Natural killer cell treated with Interleukin-12 subunit alpha and Interleukin-12 subunit beta and Interleukin-15 and Interleukin-18, amount 100 ng/mL, for 72 hours (primary cell): ENCODE results near the gene CSN2. TPM values are rescaled to one million over a fixed set of nuclear protein-coding genes. Genes with fewer than 3 reads are reported as not detected.

Experiments
- ATAC-seq, 2 donors: fragments of 150-1000 bp; cut with Tn5 transposase in 1 of 2; sonication (Bioruptor Pico), chemical (Tn5 transposase) in 1 of 2; 2 replicates each; pipeline ENCODE4 v1.10.0; 2021
- DNase-seq: peaks from one replicate; pipeline ENCODE4 v3.0.0; 2022; ENCODE audit warnings: low spot score
- H3K27ac Mint-ChIP-seq, 2 donors: 1 replicate in 1 of 2; 2 replicates in 1 of 2; pipeline ENCODE4 v1.8.0; 2022; ENCODE audit warnings: mixed read lengths in 2 of 2, mild to moderate bottlenecking in 1 of 2, moderate library complexity in 1 of 2
- H3K27me3 Mint-ChIP-seq, 2 donors: 1 replicate in 1 of 2; 2 replicates in 1 of 2; pipeline ENCODE4 v1.8.0; 2022; ENCODE audit warnings: mixed read lengths in 2 of 2
- H3K36me3 Mint-ChIP-seq: one replicate; pipeline ENCODE4 v1.8.0; 2022; ENCODE audit warnings: mixed read lengths
- H3K4me1 Mint-ChIP-seq, 2 donors: 1 replicate in 1 of 2; 2 replicates in 1 of 2; pipeline ENCODE4 v1.8.0; 2022; ENCODE audit warnings: low read depth in 2 of 2, mixed read lengths in 2 of 2, mild to moderate bottlenecking in 1 of 2
- H3K4me3 Mint-ChIP-seq: one replicate; pipeline ENCODE4 v1.8.0; 2022; ENCODE audit warnings: mixed read lengths
- H3K9me3 Mint-ChIP-seq: 2 replicates; pipeline ENCODE4 v1.8.0; 2022; ENCODE audit warnings: mixed read lengths
- total RNA-seq, 2 donors: library from RNA; stranded (reverse); gene quantifications; one replicate each; pipeline ENCODE4 v1.2.3, GENCODE V29; 2022

Gene CSN2
- total RNA-seq = not detected

- no peaks in the 10 kb centered on the region for H3K36me3 Mint-ChIP-seq
- DNase-seq = no peak
- ATAC-seq = no peak
Observed at GRCh38 chr4:69965628-69966027, at the start of gene CSN2. CSN2 (minus strand) TSS chr4:69965728; CDS start chr4:69960995, 4,733 bp downstream.

GRCh38 chr4:70008771-70009170 lies 43.2 kb upstream of the CSN2 start:
- Mint-ChIP-seq H3K9me3 (peaks cover 5% of the 10 kb centered on the region), H3K36me3 (no peaks in the 10 kb centered on the region), H3K27ac (no peak overlapping the region), H3K4me1 (no peaks in the 10 kb centered on the region), H3K27me3 (no peaks in the 10 kb centered on the region), H3K4me3 (no peak overlapping the region)
- DNase-seq = no peak
- ATAC-seq = no peak

More at GRCh38 chr4:69965628-69966027, at the start of gene CSN2:
- Mint-ChIP-seq H3K4me1 (no peaks in the 10 kb centered on the region), H3K9me3 (peaks cover 9% of the 10 kb centered on the region), H3K4me3 (no peak within 1 kb of the TSS), H3K27ac (no peak within 1 kb of the TSS), H3K27me3 (no peaks in the 10 kb centered on the region)

GRCh38 chr4:70002507-70002906 lies 37.0 kb upstream of the CSN2 start:
- Mint-ChIP-seq H3K36me3 (no peaks in the 10 kb centered on the region), H3K9me3 (no peaks in the 10 kb centered on the region), H3K27me3 (no peaks in the 10 kb centered on the region), H3K4me3 (no peak overlapping the region), H3K27ac (no peak overlapping the region), H3K4me1 (no peaks in the 10 kb centered on the region)
- DNase-seq (no peak), ATAC-seq (no peak)

GRCh38 chr4:70000711-70001110 lies 35.2 kb upstream of the CSN2 start:
- H3K36me3 Mint-ChIP-seq = no peaks in the 10 kb centered on the region
- no peaks in the 10 kb centered on the region for H3K9me3 Mint-ChIP-seq
- H3K4me1 Mint-ChIP-seq = no peaks in the 10 kb centered on the region
- no peaks in the 10 kb centered on the region for H3K27me3 Mint-ChIP-seq
- no peak overlapping the region for H3K27ac Mint-ChIP-seq
- ATAC-seq (no peak), DNase-seq (no peak)
- H3K4me3 Mint-ChIP-seq = no peak overlapping the region

GRCh38 chr4:69999420-69999819 lies 33.9 kb upstream of the CSN2 start:
- no peak overlapping the region for H3K4me3 Mint-ChIP-seq
- no peaks in the 10 kb centered on the region for H3K27me3 Mint-ChIP-seq
- no peaks in the 10 kb centered on the region for H3K4me1 Mint-ChIP-seq
- H3K9me3 Mint-ChIP-seq = no peaks in the 10 kb centered on the region
- ATAC-seq = no peak
- DNase-seq = no peak
- no peak overlapping the region for H3K27ac Mint-ChIP-seq
- H3K36me3 Mint-ChIP-seq = no peaks in the 10 kb centered on the region

GRCh38 chr4:69995526-69996016 lies 30.0 kb upstream of the CSN2 start, which contains the start of gene STATH:
STATH (plus strand) TSS chr4:69995966; CDS start chr4:69998438, 2,472 bp downstream.
- no peak within 1 kb of the TSS for H3K27ac Mint-ChIP-seq
- no peak for ATAC-seq
- H3K4me3 Mint-ChIP-seq = no peak within 1 kb of the TSS
- no peaks in the 10 kb centered on the region for H3K9me3 Mint-ChIP-seq
- H3K27me3 Mint-ChIP-seq = no peaks in the 10 kb centered on the region
- DNase-seq = no peak
- H3K36me3 Mint-ChIP-seq = no peaks in the 10 kb centered on the region
- no peaks in the 10 kb centered on the region for H3K4me1 Mint-ChIP-seq

GRCh38 chr4:69994782-69995181 lies 29.3 kb upstream of the CSN2 start:
- no peaks in the 10 kb centered on the region for H3K4me1 Mint-ChIP-seq
- no peak for DNase-seq

GRCh38 chr4:69991016-69991415 lies 25.5 kb upstream of the CSN2 start:
- no peaks in the 10 kb centered on the region for H3K4me1 Mint-ChIP-seq
- H3K27me3 Mint-ChIP-seq = no peaks in the 10 kb centered on the region
- H3K9me3 Mint-ChIP-seq = no peaks in the 10 kb centered on the region
- DNase-seq (no peak), ATAC-seq (no peak)
- H3K4me3 Mint-ChIP-seq = no peak overlapping the region
- no peaks in the 10 kb centered on the region for H3K36me3 Mint-ChIP-seq
- H3K27ac Mint-ChIP-seq = no peak overlapping the region

More at GRCh38 chr4:69994782-69995181, 29.3 kb upstream of the CSN2 start:
- no peaks in the 10 kb centered on the region for H3K36me3 Mint-ChIP-seq
- no peak overlapping the region for H3K4me3 Mint-ChIP-seq
- no peaks in the 10 kb centered on the region for H3K27me3 Mint-ChIP-seq
- H3K9me3 Mint-ChIP-seq = no peaks in the 10 kb centered on the region
- H3K27ac Mint-ChIP-seq = no peak overlapping the region
- no peak for ATAC-seq

GRCh38 chr4:69986663-69987062 lies 21.1 kb upstream of the CSN2 start:
- Mint-ChIP-seq H3K36me3 (no peaks in the 10 kb centered on the region), H3K27ac (no peak overlapping the region), H3K9me3 (no peaks in the 10 kb centered on the region), H3K4me1 (no peaks in the 10 kb centered on the region), H3K27me3 (no peaks in the 10 kb centered on the region), H3K4me3 (no peak overlapping the region)
- DNase-seq = no peak
- ATAC-seq = no peak

- Mint-ChIP-seq H3K9me3 (no peaks in the 10 kb centered on the region), H3K4me3 (no peak overlapping the region), H3K27me3 (no peaks in the 10 kb centered on the region), H3K36me3 (no peaks in the 10 kb centered on the region), H3K4me1 (no peaks in the 10 kb centered on the region), H3K27ac (no peak overlapping the region)
- ATAC-seq = no peak
- DNase-seq = no peak
Observed at GRCh38 chr4:69984030-69984443, 18.5 kb upstream of the CSN2 start.

GRCh38 chr4:69977582-69977981 lies 12.1 kb upstream of the CSN2 start:
- Mint-ChIP-seq H3K4me3 (no peak overlapping the region), H3K27ac (no peak overlapping the region)
- no peak for DNase-seq

GRCh38 chr4:69974631-69975030 lies 9.1 kb upstream of the CSN2 start:
- no peaks in the 10 kb centered on the region for H3K4me1 Mint-ChIP-seq
- ATAC-seq (no peak), DNase-seq (no peak)
- no peaks in the 10 kb centered on the region for H3K9me3 Mint-ChIP-seq
- no peak overlapping the region for H3K4me3 Mint-ChIP-seq
- no peaks in the 10 kb centered on the region for H3K27me3 Mint-ChIP-seq
- no peak overlapping the region for H3K27ac Mint-ChIP-seq
- no peaks in the 10 kb centered on the region for H3K36me3 Mint-ChIP-seq

More at GRCh38 chr4:69977582-69977981, 12.1 kb upstream of the CSN2 start:
- no peak for ATAC-seq
- no peaks in the 10 kb centered on the region for H3K4me1 Mint-ChIP-seq
- H3K27me3 Mint-ChIP-seq = no peaks in the 10 kb centered on the region
- no peaks in the 10 kb centered on the region for H3K36me3 Mint-ChIP-seq
- no peaks in the 10 kb centered on the region for H3K9me3 Mint-ChIP-seq

- no peak overlapping the region for H3K4me3 Mint-ChIP-seq
- DNase-seq (no peak), ATAC-seq (no peak)
- no peaks in the 10 kb centered on the region for H3K36me3 Mint-ChIP-seq
- no peaks in the 10 kb centered on the region for H3K27me3 Mint-ChIP-seq
- H3K4me1 Mint-ChIP-seq = no peaks in the 10 kb centered on the region
- peaks cover 6% of the 10 kb centered on the region for H3K9me3 Mint-ChIP-seq
- H3K27ac Mint-ChIP-seq = no peak overlapping the region
Observed at GRCh38 chr4:69970071-69970470, 4.5 kb upstream of the CSN2 start.

GRCh38 chr4:69957209-69957608 lies 8.3 kb downstream of the CSN2 start:
- H3K27me3 Mint-ChIP-seq = no peaks in the 10 kb centered on the region
- peaks cover 6% of the 10 kb centered on the region for H3K9me3 Mint-ChIP-seq
- ATAC-seq = no peak
- DNase-seq = no peak
- no peak overlapping the region for H3K4me3 Mint-ChIP-seq
- no peak overlapping the region for H3K27ac Mint-ChIP-seq
- no peaks in the 10 kb centered on the region for H3K4me1 Mint-ChIP-seq
- H3K36me3 Mint-ChIP-seq = no peaks in the 10 kb centered on the region

- Mint-ChIP-seq H3K36me3 (no peaks in the 10 kb centered on the region), H3K4me1 (no peaks in the 10 kb centered on the region), H3K4me3 (no peak overlapping the region), H3K9me3 (peaks cover 6% of the 10 kb centered on the region), H3K27ac (no peak overlapping the region), H3K27me3 (no peaks in the 10 kb centered on the region)
- DNase-seq = no peak
- no peak for ATAC-seq
Observed at GRCh38 chr4:69951602-69952001, 13.9 kb downstream of the CSN2 start.
